ENCODE measurements around the gene CDNF.

Gene CDNF

DNA sequence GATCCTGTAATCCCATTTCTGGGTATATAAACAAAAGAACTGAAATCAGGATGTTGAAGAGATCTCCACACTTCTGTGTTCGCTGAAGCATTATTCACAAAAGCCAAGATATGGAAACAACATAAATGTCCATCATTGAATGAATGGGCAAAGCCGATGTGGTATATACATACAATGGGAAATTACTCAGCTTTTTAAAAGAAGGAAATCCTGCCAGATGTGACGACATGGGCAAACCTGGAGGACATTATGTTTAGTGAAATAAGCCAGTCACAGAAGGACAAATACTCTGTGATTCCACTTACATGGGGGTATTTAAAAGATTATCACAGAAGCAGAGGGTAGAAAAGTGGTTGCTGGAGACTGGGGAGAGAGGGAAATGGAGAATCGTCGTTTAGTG, 39.2 kb downstream of the CDNF start:
- no peak for TF ChIP-seq POLR2A (IDR thresholded peaks at IDR 0.05; ENCODE audit: low read depth, low read length)
- FAIRE-seq, result no peak
- DNase-seq (ENCODE audit: insufficient read length, low spot score), result no peak

DNA sequence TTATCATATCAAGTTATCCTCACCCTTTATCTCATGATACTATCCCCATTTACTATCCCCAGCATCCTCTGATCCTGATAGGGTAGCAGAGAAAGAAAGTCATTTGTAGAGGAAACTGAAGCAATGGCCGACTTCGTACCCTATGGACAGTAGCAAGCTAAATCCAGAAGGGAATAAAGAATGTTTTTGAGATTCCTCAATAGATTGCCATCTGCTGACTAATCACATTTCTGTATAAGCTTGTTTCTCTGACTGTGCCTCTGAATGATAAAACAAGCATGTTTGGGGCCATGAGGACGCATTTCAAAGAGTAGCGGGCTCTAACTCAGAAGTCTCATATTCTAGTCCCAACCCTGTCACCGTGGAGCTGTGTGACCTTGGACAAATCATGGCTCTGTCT, 49.9 kb downstream of the CDNF start:
- no peak for TF ChIP-seq POLR2A (IDR thresholded peaks at IDR 0.05; ENCODE audit: low read depth, low read length)
- DNase-seq (ENCODE audit: insufficient read length, low spot score), result no peak
- FAIRE-seq, result no peak

DNA sequence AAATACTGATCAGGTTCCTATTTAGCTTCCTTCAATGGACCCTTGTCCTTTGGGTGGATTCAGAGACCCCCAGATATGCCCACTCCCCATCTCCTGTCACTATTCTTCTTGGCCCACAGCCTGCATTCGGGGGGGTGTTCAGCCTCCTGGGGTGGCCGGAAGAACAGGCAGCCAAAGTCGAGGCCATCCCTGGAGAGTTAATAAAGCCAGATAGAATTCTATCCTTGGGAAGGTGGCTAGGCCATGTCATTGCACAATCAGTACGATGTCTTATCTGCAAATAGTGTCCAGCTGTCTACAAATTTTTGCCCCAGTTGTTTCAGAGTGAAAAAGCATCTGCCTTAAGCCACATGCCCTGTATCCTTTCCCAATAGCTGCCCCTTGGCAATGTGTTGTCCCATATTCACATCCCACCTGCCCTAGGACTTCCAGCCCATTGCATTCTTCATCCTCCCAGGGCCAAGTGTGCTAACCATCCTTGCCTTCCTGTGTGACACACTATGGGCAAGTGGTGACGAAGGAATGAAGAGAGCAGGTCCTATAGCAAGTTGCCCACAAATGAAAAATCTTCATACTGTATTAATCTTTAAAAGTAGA, 53.3 kb downstream of the CDNF start:
- no peak for FAIRE-seq
- DNase-seq (ENCODE audit: insufficient read length, low spot score), result no peak
- TF ChIP-seq POLR2A (IDR thresholded peaks at IDR 0.05; ENCODE audit: low read depth, low read length), result no peak

GRCh38 chr10:14782691-14783363, 55.0 kb downstream of the CDNF start:
- DNase-seq (ENCODE audit: insufficient read length, low spot score) (peak; percentile 66), FAIRE-seq (peak; percentile 91)
- no peak for TF ChIP-seq POLR2A (IDR thresholded peaks at IDR 0.05; ENCODE audit: low read depth, low read length)

DNA sequence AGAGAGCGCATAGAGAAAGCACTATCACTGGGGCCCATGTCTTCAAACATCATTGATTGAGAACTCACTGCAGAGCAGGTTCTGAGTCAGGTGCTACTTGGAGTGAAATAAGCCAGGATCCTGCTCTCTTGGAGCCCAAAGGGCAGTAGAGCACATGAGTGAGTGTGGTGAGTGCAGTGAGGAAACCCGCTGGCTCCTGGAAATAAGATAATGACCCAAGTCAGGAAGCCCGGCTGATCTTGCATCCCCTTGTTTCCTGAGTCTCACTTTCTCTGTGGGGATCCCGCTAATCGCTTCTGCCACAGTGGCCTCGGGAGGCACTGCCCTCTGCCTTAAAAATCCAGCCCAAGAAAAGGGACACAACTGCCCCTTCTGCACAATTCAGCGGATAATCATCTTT, 56.1 kb downstream of the CDNF start:
- no peak for TF ChIP-seq POLR2A (IDR thresholded peaks at IDR 0.05; ENCODE audit: low read depth, low read length)
- FAIRE-seq (no peak), DNase-seq (ENCODE audit: insufficient read length, low spot score) (no peak)

- FAIRE-seq (no peak), DNase-seq (ENCODE audit: insufficient read length, low spot score) (no peak)
- no peak for TF ChIP-seq POLR2A (IDR thresholded peaks at IDR 0.05; ENCODE audit: low read depth, low read length)
Observed at GRCh38 chr10:14779001-14779651, 58.7 kb downstream of the CDNF start.

- no peak for FAIRE-seq
- no peak for DNase-seq (ENCODE audit: insufficient read length, low spot score)
Observed at GRCh38 chr10:14776546-14776945, 61.3 kb downstream of the CDNF start.

GRCh38 chr10:14775656-14776055, 62.2 kb downstream of the CDNF start:
- no peak for DNase-seq (ENCODE audit: insufficient read length, low spot score)
- no peak for FAIRE-seq
- no peak for TF ChIP-seq POLR2A (IDR thresholded peaks at IDR 0.05; ENCODE audit: low read depth, low read length)

More at GRCh38 chr10:14776546-14776945, 61.3 kb downstream of the CDNF start:
- TF ChIP-seq POLR2A (IDR thresholded peaks at IDR 0.05; ENCODE audit: low read depth, low read length), result no peak

DNA sequence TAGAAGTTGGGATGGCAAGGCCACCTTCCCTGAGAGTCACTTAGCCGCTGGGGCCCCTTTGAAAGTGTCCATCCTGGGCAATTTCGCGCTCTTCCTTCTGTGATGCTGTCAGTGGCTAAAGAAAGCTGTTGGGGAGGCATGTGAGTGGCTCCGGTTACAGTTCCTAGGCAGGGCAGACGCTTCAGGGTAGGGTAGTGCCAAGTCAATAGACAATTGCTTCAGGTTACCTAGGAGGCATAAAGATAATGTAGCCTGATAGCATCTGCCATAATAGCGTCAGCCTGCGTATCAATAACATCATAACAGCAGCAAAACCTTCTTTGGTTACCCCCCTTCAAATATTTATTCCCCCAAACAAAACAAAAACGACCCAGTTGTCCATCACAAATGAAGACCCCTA, 63.0 kb downstream of the CDNF start, which contains the start of gene FAM107B:
TSS of gene FAM107B (minus strand) at position 101 of the 400 bp plus-strand sequence. CDS start 234 bp downstream, outside the sequence.
- TF ChIP-seq POLR2A (IDR thresholded peaks at IDR 0.05; ENCODE audit: low read depth, low read length), result no peak
- DNase-seq (ENCODE audit: insufficient read length, low spot score) (no peak), FAIRE-seq (no peak)

DNA sequence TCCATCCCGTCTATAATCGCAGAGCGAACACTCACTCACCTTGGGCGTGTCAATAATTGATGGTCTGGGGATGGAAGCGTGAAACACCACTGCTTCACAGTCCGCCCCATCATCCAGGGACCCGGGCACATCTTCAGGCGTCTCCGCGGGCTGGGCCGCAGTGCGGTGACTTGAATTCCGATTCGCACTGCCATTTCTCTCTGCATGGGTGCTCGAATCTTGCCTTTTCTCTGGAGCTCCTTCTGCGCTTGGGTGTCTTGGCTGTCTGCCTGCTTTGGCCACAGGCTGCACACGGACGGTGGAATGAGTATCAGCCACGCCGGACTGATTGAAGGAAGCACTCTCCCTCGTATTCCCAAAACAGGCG, 63.6 kb downstream of the CDNF start:
- DNase-seq (ENCODE audit: insufficient read length, low spot score) (no peak), FAIRE-seq (no peak)
- no peak for TF ChIP-seq POLR2A (IDR thresholded peaks at IDR 0.05; ENCODE audit: low read depth, low read length)

- DNase-seq (ENCODE audit: insufficient read length, low spot score), result no peak
- TF ChIP-seq POLR2A (IDR thresholded peaks at IDR 0.05; ENCODE audit: low read depth, low read length), result no peak
- FAIRE-seq, result no peak
Observed at GRCh38 chr10:14773551-14774213, 64.2 kb downstream of the CDNF start.

GRCh38 chr10:14772399-14772798, 65.4 kb downstream of the CDNF start:
- FAIRE-seq (no peak), DNase-seq (ENCODE audit: insufficient read length, low spot score) (no peak)
- no peak for TF ChIP-seq POLR2A (IDR thresholded peaks at IDR 0.05; ENCODE audit: low read depth, low read length)

- no peak for DNase-seq (ENCODE audit: insufficient read length, low spot score)
- TF ChIP-seq POLR2A (IDR thresholded peaks at IDR 0.05; ENCODE audit: low read depth, low read length), result no peak
- no peak for FAIRE-seq
Observed at GRCh38 chr10:14770927-14771326, 66.9 kb downstream of the CDNF start.

All from H54 (cell line).